ENCODE data around the gene NR2E3.

NR2E3 gene

DNA sequence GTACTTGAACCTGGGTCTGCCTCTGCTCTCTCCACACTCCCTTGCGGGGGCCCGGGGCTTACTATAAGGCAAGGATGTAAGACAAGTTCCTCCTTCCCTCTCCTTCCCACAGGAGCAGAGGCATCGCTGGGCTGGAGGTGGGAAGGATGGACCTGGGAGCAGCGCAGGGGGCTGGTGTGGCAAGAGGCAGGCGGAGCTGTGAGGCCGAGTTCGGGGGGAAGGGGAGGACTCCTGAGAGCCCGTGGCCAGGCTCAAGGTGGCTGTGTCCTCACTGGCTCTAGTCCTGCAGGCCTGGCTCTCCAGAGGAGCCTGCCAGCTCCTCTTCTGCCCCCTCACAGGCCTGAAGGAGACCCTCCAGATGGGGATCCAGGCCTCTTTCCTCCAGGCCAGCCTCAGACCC lies 1.0 kb upstream of the NR2E3 start:
- TF ChIP-seq, protein P1, sequence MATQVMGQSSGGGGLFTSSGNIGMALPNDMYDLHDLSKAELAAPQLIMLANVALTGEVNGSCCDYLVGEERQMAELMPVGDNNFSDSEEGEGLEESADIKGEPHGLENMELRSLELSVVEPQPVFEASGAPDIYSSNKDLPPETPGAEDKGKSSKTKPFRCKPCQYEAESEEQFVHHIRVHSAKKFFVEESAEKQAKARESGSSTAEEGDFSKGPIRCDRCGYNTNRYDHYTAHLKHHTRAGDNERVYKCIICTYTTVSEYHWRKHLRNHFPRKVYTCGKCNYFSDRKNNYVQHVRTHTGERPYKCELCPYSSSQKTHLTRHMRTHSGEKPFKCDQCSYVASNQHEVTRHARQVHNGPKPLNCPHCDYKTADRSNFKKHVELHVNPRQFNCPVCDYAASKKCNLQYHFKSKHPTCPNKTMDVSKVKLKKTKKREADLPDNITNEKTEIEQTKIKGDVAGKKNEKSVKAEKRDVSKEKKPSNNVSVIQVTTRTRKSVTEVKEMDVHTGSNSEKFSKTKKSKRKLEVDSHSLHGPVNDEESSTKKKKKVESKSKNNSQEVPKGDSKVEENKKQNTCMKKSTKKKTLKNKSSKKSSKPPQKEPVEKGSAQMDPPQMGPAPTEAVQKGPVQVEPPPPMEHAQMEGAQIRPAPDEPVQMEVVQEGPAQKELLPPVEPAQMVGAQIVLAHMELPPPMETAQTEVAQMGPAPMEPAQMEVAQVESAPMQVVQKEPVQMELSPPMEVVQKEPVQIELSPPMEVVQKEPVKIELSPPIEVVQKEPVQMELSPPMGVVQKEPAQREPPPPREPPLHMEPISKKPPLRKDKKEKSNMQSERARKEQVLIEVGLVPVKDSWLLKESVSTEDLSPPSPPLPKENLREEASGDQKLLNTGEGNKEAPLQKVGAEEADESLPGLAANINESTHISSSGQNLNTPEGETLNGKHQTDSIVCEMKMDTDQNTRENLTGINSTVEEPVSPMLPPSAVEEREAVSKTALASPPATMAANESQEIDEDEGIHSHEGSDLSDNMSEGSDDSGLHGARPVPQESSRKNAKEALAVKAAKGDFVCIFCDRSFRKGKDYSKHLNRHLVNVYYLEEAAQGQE (IDR thresholded peaks at IDR 0.05; ENCODE audit: low read depth): no peak

DNA sequence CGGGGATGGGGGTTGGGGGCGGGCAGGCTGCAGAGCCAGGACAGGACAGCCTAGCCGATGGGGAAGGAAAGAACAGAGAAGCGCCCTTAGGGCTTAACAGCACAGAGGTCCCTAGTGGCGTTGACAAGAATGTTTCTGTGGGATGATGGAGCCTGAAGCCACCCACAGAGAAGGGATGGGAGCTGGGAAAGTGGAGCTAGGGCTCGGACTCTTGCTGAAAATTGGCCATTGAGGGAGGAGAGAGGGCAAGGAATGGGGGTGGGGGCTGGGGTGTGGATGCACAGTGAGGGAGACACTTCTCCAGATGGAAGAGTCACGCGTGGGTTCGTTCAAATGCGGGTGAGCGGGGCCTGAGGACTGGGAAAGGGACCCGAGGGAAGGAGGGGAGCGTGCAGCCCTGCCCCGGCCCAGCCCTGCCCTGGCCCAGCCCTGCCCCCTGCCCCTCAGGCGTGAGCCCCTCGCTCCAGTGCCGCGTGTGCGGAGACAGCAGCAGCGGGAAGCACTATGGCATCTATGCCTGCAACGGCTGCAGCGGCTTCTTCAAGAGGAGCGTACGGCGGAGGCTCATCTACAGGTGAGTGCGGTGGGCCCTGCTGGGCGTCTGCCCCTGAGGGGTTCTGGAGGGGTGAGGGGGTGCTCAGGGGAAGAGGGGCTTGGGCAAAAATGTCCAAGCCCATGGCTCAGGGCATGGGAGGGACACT lies 832 bp downstream of the NR2E3 start:
- no peak for TF ChIP-seq ZBTB7A (IDR thresholded peaks at IDR 0.05; ENCODE audit: low read depth)
- TF ChIP-seq CEBPB (IDR thresholded peaks at IDR 0.05): no peak
- TF ChIP-seq TCF12 (IDR thresholded peaks at IDR 0.05; ENCODE audit: low read depth): no peak
- no peak for TF ChIP-seq YY1 (IDR thresholded peaks at IDR 0.05; ENCODE audit: low read depth)
- no peak for TF ChIP-seq CREB1 (IDR thresholded peaks at IDR 0.05; ENCODE audit: low read depth)
- TF ChIP-seq, protein P1 (IDR thresholded peaks at IDR 0.05; ENCODE audit: low read depth): no peak
- TF ChIP-seq RAD21 (IDR thresholded peaks at IDR 0.05; ENCODE audit: low read depth): no peak
- no peak for TF ChIP-seq TEAD4 (IDR thresholded peaks at IDR 0.05)
- TF ChIP-seq EGR1 (IDR thresholded peaks at IDR 0.05): no peak
- no peak for TF ChIP-seq NFIC (IDR thresholded peaks at IDR 0.05)
- no peak for TF ChIP-seq TAF1 (IDR thresholded peaks at IDR 0.05; ENCODE audit: low read depth)
- TF ChIP-seq, protein P2, sequence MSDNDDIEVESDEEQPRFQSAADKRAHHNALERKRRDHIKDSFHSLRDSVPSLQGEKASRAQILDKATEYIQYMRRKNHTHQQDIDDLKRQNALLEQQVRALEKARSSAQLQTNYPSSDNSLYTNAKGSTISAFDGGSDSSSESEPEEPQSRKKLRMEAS (IDR thresholded peaks at IDR 0.05): no peak
- no peak for TF ChIP-seq EP300 (IDR thresholded peaks at IDR 0.05; ENCODE audit: borderline replicate concordance)
- no peak for TF ChIP-seq FOXM1 (IDR thresholded peaks at IDR 0.05; ENCODE audit: borderline replicate concordance, low read depth)
- TF ChIP-seq, protein P3, sequence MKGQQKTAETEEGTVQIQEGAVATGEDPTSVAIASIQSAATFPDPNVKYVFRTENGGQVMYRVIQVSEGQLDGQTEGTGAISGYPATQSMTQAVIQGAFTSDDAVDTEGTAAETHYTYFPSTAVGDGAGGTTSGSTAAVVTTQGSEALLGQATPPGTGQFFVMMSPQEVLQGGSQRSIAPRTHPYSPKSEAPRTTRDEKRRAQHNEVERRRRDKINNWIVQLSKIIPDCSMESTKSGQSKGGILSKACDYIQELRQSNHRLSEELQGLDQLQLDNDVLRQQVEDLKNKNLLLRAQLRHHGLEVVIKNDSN (IDR thresholded peaks at IDR 0.05): no peak

DNA sequence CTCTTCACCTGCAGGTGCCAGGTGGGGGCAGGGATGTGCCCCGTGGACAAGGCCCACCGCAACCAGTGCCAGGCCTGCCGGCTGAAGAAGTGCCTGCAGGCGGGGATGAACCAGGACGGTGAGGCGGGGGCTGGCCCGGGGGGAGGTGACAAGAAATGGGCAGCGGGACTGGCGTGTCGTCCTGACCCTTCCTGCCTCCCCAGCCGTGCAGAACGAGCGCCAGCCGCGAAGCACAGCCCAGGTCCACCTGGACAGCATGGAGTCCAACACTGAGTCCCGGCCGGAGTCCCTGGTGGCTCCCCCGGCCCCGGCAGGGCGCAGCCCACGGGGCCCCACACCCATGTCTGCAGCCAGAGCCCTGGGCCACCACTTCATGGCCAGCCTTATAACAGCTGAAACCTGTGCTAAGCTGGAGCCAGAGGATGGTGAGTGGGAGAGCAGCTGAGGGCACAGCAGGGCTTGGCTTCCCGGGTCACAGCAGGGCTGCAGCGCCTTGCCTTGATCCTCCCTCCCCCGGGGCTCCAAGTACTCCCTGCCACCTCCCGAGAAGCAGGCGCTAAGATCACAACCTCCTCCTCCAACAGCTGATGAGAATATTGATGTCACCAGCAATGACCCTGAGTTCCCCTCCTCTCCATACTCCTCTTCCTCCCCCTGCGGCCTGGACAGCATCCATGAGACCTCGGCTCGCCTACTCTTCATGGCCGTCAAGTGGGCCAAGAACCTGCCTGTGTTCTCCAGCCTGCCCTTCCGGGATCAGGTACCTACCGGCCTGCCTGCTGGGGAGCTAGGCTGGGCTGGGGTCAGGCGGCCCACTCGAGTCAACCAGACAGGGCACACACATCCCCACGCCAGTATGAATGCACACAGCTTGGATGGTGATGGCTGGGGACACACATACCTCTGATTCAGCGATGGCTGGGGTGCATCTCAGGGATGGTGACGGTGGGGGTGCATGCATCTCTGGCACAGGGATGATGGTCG lies 1.7 kb downstream of the NR2E3 start:
- TF ChIP-seq YY1 (IDR thresholded peaks at IDR 0.05; ENCODE audit: low read depth): no peak
- no peak for TF ChIP-seq ZBTB7A (IDR thresholded peaks at IDR 0.05; ENCODE audit: low read depth)
- TF ChIP-seq, protein P3 (IDR thresholded peaks at IDR 0.05): no peak
- no peak for TF ChIP-seq NFIC (IDR thresholded peaks at IDR 0.05)
- TF ChIP-seq EP300 (IDR thresholded peaks at IDR 0.05; ENCODE audit: borderline replicate concordance): no peak
- TF ChIP-seq, protein P1 (IDR thresholded peaks at IDR 0.05; ENCODE audit: low read depth): no peak
- TF ChIP-seq, protein P2 (IDR thresholded peaks at IDR 0.05): no peak
- TF ChIP-seq TEAD4 (IDR thresholded peaks at IDR 0.05): no peak
- no peak for TF ChIP-seq CEBPB (IDR thresholded peaks at IDR 0.05)
- TF ChIP-seq CREB1 (IDR thresholded peaks at IDR 0.05; ENCODE audit: low read depth): no peak
- TF ChIP-seq TAF1 (IDR thresholded peaks at IDR 0.05; ENCODE audit: low read depth): no peak
- TF ChIP-seq FOXM1 (IDR thresholded peaks at IDR 0.05; ENCODE audit: borderline replicate concordance, low read depth): no peak
- no peak for TF ChIP-seq TCF12 (IDR thresholded peaks at IDR 0.05; ENCODE audit: low read depth)
- no peak for TF ChIP-seq EGR1 (IDR thresholded peaks at IDR 0.05)
- TF ChIP-seq RAD21 (IDR thresholded peaks at IDR 0.05; ENCODE audit: low read depth): no peak
